HL-60 (cell line): ENCODE results near the gene UBN1.

Experiments
- SPI1 ChIP-seq: IDR thresholded peaks from 2 replicates; pipeline ENCODE4 v1.6.1; 2012; ENCODE audit warnings: low read depth, mild to moderate bottlenecking, borderline replicate concordance
- TF ChIP-seq, protein P1 (sequence below): IDR thresholded peaks from one replicate; pipeline ENCODE4 v1.5.1; 2011; ENCODE audit warnings: low read length, control low read depth, inconsistent platforms; ENCODE audit not compliant: insufficient read depth

DNA sequence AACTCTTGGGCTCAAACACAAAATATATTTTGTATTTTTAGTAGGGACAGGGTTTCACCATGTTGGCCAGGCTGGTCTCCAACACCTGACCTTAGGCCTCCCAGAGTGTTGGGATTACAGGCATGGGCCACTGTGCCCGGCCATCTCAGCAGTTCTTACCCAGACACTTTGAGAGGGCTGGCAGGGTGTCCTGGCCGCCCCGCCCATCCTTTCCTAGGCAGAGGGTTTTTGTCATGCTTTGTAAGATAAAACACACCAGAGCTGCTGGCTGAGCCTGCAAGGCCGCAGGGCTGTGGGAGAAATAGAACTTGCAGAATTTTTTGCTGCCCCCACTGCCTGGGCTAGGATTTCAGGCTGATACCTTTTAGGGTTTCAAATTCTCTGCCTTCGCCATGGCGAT is 80.9 kb downstream of the UBN1 start:
- TF ChIP-seq, protein P1, sequence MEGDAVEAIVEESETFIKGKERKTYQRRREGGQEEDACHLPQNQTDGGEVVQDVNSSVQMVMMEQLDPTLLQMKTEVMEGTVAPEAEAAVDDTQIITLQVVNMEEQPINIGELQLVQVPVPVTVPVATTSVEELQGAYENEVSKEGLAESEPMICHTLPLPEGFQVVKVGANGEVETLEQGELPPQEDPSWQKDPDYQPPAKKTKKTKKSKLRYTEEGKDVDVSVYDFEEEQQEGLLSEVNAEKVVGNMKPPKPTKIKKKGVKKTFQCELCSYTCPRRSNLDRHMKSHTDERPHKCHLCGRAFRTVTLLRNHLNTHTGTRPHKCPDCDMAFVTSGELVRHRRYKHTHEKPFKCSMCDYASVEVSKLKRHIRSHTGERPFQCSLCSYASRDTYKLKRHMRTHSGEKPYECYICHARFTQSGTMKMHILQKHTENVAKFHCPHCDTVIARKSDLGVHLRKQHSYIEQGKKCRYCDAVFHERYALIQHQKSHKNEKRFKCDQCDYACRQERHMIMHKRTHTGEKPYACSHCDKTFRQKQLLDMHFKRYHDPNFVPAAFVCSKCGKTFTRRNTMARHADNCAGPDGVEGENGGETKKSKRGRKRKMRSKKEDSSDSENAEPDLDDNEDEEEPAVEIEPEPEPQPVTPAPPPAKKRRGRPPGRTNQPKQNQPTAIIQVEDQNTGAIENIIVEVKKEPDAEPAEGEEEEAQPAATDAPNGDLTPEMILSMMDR = no peak
- TF ChIP-seq SPI1 = no peak
